Endothelial cell of umbilical vein (primary cell): ENCODE data around the gene RAD51B. TPM values are rescaled to one million over a fixed set of nuclear protein-coding genes. Genes with fewer than 3 reads are reported as not detected.
A peak's percentile ranks its signal among the peaks of the same experiment; 100 is the strongest.

Experiments used
- BruUV-seq: library from RNA; stranded (reverse); fragments of 400-500 nt; replicated peaks from 2 replicates; lab custom pipeline; 2021; lab: Mats Ljungman, UMichigan
- CTCF ChIA-PET: fragments of 300-600, 350-600 bp; sonication (Branson Sonifier 250); formaldehyde crosslinking; loops from one replicate; lab custom pipeline; 2021; ENCODE audit warnings: antibody characterized with exemption, inconsistent platforms; lab: Charles Lee
- POLR2A ChIA-PET: fragments of 300-600, 350-600 bp; sonication (Branson Sonifier 250); formaldehyde crosslinking; loops from one replicate; lab custom pipeline; 2021; ENCODE audit warnings: antibody characterized with exemption, inconsistent platforms; lab: Charles Lee
- DNase-seq: peaks from one replicate; pipeline ENCODE4 v3.0.0-alpha.2; 2011; ENCODE audit warnings: low read depth, low spot score
- FAIRE-seq: peaks from 2 replicates; lab custom pipeline; 2011; peaks lifted over from hg19 to GRCh38; lab: Jason Lieb, UNC
- H2AFZ ChIP-seq: 2 replicates; pipeline ENCODE4 v1.6.0; 2012; ENCODE audit warnings: low read depth, low read length, control low read depth, inconsistent platforms
- H3K27ac ChIP-seq: 2 replicates; pipeline ENCODE4 v1.5.1; 2011; ENCODE audit warnings: low read depth, mild to moderate bottlenecking, control low read depth, low read length, moderate library complexity; ENCODE audit not compliant: insufficient read depth
- H3K27me3 ChIP-seq, 2 experiments: 2 replicates each; pipeline versions ENCODE4 v1.6.0 to v1.6.1; 2011; ENCODE audit warnings: low read length in 2 of 2, mixed read lengths in 1 of 2; ENCODE audit not compliant: control insufficient read depth in 2 of 2, insufficient read depth in 2 of 2
- H3K36me3 ChIP-seq, 2 experiments: 2 replicates in 1 of 2; 3 replicates in 1 of 2; pipeline ENCODE4 v1.5.1; 2011; ENCODE audit warnings: low read length in 2 of 2, mild to moderate bottlenecking in 1 of 2, moderate library complexity in 1 of 2; ENCODE audit not compliant: control insufficient read depth in 2 of 2, insufficient read depth in 2 of 2; ENCODE audit errors: extremely low read depth in 1 of 2
- H3K4me1 ChIP-seq: 3 replicates; pipeline ENCODE4 v1.5.1; 2011; ENCODE audit warnings: mild to moderate bottlenecking, low read length; ENCODE audit not compliant: control insufficient read depth, insufficient read depth; ENCODE audit errors: extremely low read depth
- H3K4me2 ChIP-seq: 2 replicates; pipeline ENCODE4 v1.6.1; 2011; ENCODE audit warnings: low read length, control low read depth, mixed read lengths; ENCODE audit not compliant: insufficient read depth
- H3K4me3 ChIP-seq, 3 experiments: fragments of 200-600 bp in 1 of 3; sonication (generic), shearing (Covaris generic) in 1 of 3; replicated peaks in 1 of 3; 2 replicates each; pipeline ENCODE4 v1.5.1; 2011 to 2016; ENCODE audit warnings: control low read depth in 3 of 3, low read length in 3 of 3, mild to moderate bottlenecking in 2 of 3, inconsistent platforms in 1 of 3, low read depth in 1 of 3, moderate library complexity in 1 of 3; ENCODE audit not compliant: insufficient read depth in 1 of 3
- H3K79me2 ChIP-seq: 2 replicates; pipeline ENCODE4 v1.6.0; 2012; ENCODE audit warnings: low read length, inconsistent platforms; ENCODE audit not compliant: control insufficient read depth, insufficient read depth
- H3K9ac ChIP-seq: replicated peaks from 2 replicates; pipeline ENCODE3; 2011; ENCODE audit warnings: low read length, control low read depth; ENCODE audit not compliant: insufficient read depth; ENCODE audit errors: extremely low read depth
- H3K9me1 ChIP-seq: replicated peaks from 3 replicates; pipeline ENCODE4 v1.6.0; 2011; ENCODE audit warnings: mild to moderate bottlenecking, low read length; ENCODE audit not compliant: control insufficient read depth, insufficient read depth; ENCODE audit errors: extremely low read depth
- H3K9me3 ChIP-seq: replicated peaks from 2 replicates; pipeline ENCODE4 v1.5.1; 2012; ENCODE audit warnings: low read length, inconsistent platforms; ENCODE audit not compliant: control insufficient read depth, insufficient read depth
- H4K20me1 ChIP-seq: replicated peaks from 2 replicates; pipeline ENCODE3; 2011; ENCODE audit warnings: mild to moderate bottlenecking, low read length; ENCODE audit not compliant: control insufficient read depth, insufficient read depth; ENCODE audit errors: extremely low read depth
- MAX ChIP-seq: IDR thresholded peaks from 2 replicates; pipeline ENCODE4 v1.6.1; 2011; ENCODE audit not compliant: insufficient read depth, insufficient read length
- dilution Hi-C: fragments of 300-500 bp; cut with MboI; formaldehyde crosslinking; loops from one replicate; pipeline ENCODE4 v1.15.0; 2019; ENCODE audit warnings: low sequenced_read_pairs; ENCODE audit not compliant: extremely low pct_ligation_motif_present
- intact Hi-C: fragments of 100-400 bp; cut with micrococcal nuclease; formaldehyde crosslinking; loops from one replicate; pipeline ENCODE4 v1.10.0; 2022
- polyA plus RNA-seq, 4 experiments: library from polyadenylated mRNA; depleted of rRNA in 3 of 4; stranded (reverse) in 3 of 4; unstranded in 1 of 4; fragments of >200 nt; gene quantifications; 2 replicates each; pipeline versions ENCODE4 v1.2.1 to v1.2.3, GENCODE V29; 2011 to 2012; ENCODE audit warnings: missing spikeins in 1 of 4
- total RNA-seq: library from RNA; stranded (reverse); gene quantifications from 2 replicates; pipeline ENCODE4 v1.2.3, GENCODE V29; 2021
- TF ChIP-seq, protein P1 (sequence below), 2 donors: IDR thresholded peaks; 1 replicate in 1 of 2; 2 replicates in 1 of 2; pipeline ENCODE4 v1.5.1; 2011; ENCODE audit warnings: low read length in 2 of 2, mild to moderate bottlenecking in 2 of 2, moderate library complexity in 2 of 2, control low read depth in 1 of 2, inconsistent platforms in 1 of 2, low read depth in 1 of 2; ENCODE audit not compliant: insufficient read depth in 1 of 2; ENCODE audit errors: extremely low read depth in 1 of 2

Gene RAD51B
- total and polyA plus RNA-seq, 2 donors (not counting 3 experiments of a cell fraction or from before 2014, with no cell fraction given): 3.9 to 19.0 TPM

DNA sequence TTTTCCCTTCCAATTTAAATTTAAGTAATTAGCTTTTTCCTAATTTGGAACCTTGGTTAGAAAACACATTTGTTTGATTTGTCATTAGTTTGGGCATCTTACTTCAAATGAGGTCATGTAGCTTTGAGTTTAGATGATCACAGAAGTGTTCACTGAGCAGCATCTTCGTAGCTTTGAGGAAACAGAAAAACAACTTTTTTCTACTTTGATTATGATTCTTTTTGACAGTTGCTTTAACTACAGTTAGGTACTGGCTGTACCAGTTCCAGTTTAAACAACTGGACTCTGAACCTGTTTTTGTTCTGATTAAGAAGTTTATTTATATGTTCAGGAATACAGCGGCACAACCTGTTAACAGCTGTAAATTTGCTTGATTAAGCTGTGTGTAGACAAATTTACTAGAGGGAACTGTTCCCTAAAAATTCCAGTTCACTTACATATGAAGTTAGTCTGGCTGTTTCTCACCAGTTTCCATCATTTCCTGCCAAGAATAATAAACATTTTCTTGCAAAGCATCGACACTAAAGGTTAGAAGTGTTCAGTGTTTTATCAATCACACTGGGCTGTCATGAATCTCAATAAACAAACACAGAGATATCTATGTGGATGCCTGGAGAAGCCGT, 191.9 kb downstream of the RAD51B start:
- Histone ChIP-seq H4K20me1 (no peaks in the 10 kb centered on the region), H3K36me3 (no peaks in the 10 kb centered on the region), H3K4me3 (no peak overlapping the region), H2AFZ (peak overlapping the region; percentile 49), H3K27me3 (no peaks in the 10 kb centered on the region), H3K9me1 (no peaks in the 10 kb centered on the region), H3K9ac (no peak overlapping the region), H3K9me3 (no peaks in the 10 kb centered on the region), H3K4me1 (peaks cover 6% of the 10 kb centered on the region), H3K27ac (no peak overlapping the region), H3K79me2 (no peaks in the 10 kb centered on the region), H3K4me2 (peak overlapping the region; percentile 41)
- intact Hi-C loops (no loop called here), dilution Hi-C loops (no loop called here)
- DNase-seq (peak; percentile 81), FAIRE-seq (no peak)
- TF ChIP-seq, protein P1, sequence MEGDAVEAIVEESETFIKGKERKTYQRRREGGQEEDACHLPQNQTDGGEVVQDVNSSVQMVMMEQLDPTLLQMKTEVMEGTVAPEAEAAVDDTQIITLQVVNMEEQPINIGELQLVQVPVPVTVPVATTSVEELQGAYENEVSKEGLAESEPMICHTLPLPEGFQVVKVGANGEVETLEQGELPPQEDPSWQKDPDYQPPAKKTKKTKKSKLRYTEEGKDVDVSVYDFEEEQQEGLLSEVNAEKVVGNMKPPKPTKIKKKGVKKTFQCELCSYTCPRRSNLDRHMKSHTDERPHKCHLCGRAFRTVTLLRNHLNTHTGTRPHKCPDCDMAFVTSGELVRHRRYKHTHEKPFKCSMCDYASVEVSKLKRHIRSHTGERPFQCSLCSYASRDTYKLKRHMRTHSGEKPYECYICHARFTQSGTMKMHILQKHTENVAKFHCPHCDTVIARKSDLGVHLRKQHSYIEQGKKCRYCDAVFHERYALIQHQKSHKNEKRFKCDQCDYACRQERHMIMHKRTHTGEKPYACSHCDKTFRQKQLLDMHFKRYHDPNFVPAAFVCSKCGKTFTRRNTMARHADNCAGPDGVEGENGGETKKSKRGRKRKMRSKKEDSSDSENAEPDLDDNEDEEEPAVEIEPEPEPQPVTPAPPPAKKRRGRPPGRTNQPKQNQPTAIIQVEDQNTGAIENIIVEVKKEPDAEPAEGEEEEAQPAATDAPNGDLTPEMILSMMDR (IDR thresholded peaks at IDR 0.05; ENCODE audit: extremely low read depth in 1 of 2, insufficient read depth in 1 of 2, low read depth in 1 of 2, low read length in 2 of 2): no peak
- ChIA-PET POLR2A (no interaction called here), CTCF (interaction anchor here (0.8 kb wide), 1 partner anchor 19 kb away, joined by 3 read pairs; no protein-coding TSS in a partner anchor)
- BruUV-seq: no TSS peak

- no peak for TF ChIP-seq MAX
- no peaks in the 10 kb centered on the region for H3K9me3 ChIP-seq
- peaks cover 6% of the 10 kb centered on the region for H3K4me1 ChIP-seq
- no peak overlapping the region for H3K4me3 ChIP-seq
- no TSS peak for BruUV-seq
- no peak overlapping the region for H2AFZ ChIP-seq
- DNase-seq (no peak), FAIRE-seq (no peak)
- H3K9me1 ChIP-seq: no peaks in the 10 kb centered on the region
- H4K20me1 ChIP-seq: no peaks in the 10 kb centered on the region
- no peaks in the 10 kb centered on the region for H3K27me3 ChIP-seq
- dilution Hi-C loops (no loop called here), intact Hi-C loops (no loop called here)
- H3K4me2 ChIP-seq: no peak overlapping the region
- H3K36me3 ChIP-seq: no peaks in the 10 kb centered on the region
- no peak overlapping the region for H3K27ac ChIP-seq
- ChIA-PET CTCF (no interaction called here), POLR2A (no interaction called here)
- H3K79me2 ChIP-seq: no peaks in the 10 kb centered on the region
- H3K9ac ChIP-seq: no peak overlapping the region
Observed at GRCh38 chr14:68012871-68013270, 193.3 kb downstream of the RAD51B start.
